ENCODE measurements around the gene KRT2.

Gene KRT2

GRCh38 chr12:52615912-52616311, 36.1 kb downstream of the KRT2 start:
- no peak for DNase-seq
- intact Hi-C loops (cut with DNase I; ENCODE audit: low total_unique reads), result loop anchor here (10.0 kb wide), 1 partner anchor 229 kb away; the partner anchor contains the start of gene KRT78
- Histone ChIP-seq H3K4me1 (no peaks in the 10 kb centered on the region), H3K4me3 (no peak overlapping the region), H3K36me3 (no peaks in the 10 kb centered on the region), H3K27ac (no peak overlapping the region), H3K9me3 (no peaks in the 10 kb centered on the region), H3K27me3 (peaks cover 0 to 34% of the 10 kb centered on the region in 2 donors)
- TF ChIP-seq CTCF (IDR thresholded peaks at IDR 0.05), result no peak

- peaks cover 0 to 37% of the 10 kb centered on the region in 2 donors for H3K27me3 ChIP-seq
- no peaks in the 10 kb centered on the region for H3K9me3 ChIP-seq
- no peak overlapping the region for H3K27ac ChIP-seq
- DNase-seq, result no peak
- TF ChIP-seq CTCF (IDR thresholded peaks at IDR 0.05), result no peak
- H3K4me3 ChIP-seq, result no peak overlapping the region
- H3K4me1 ChIP-seq, result no peaks in the 10 kb centered on the region
- intact Hi-C loops (cut with DNase I; ENCODE audit: low total_unique reads), result loop anchor here (10.0 kb wide), 1 partner anchor 229 kb away; the partner anchor contains the start of gene KRT78
- no peaks in the 10 kb centered on the region for H3K36me3 ChIP-seq
These were observed 36.7 kb downstream of the KRT2 start for GRCh38 chr12:52615208-52615868.

GRCh38 chr12:52614381-52615207, 37.4 kb downstream of the KRT2 start:
- peaks cover 0 to 38% of the 10 kb centered on the region in 2 donors for H3K27me3 ChIP-seq
- TF ChIP-seq CTCF (IDR thresholded peaks at IDR 0.05), result no peak
- DNase-seq, result no peak

GRCh38 chr12:52613384-52614030, 38.5 kb downstream of the KRT2 start:
- H3K36me3 ChIP-seq, result no peaks in the 10 kb centered on the region
- intact Hi-C loops (cut with DNase I; ENCODE audit: low total_unique reads), result loop anchor here (10.0 kb wide), 1 partner anchor 231 kb away; the partner anchor contains the start of gene KRT78
- H3K4me1 ChIP-seq, result no peaks in the 10 kb centered on the region
- H3K9me3 ChIP-seq, result no peaks in the 10 kb centered on the region
- no peak for TF ChIP-seq CTCF (IDR thresholded peaks at IDR 0.05)
- no peak for DNase-seq
- H3K27ac ChIP-seq, result no peak overlapping the region
- H3K27me3 ChIP-seq, result peaks cover 0 to 47% of the 10 kb centered on the region in 2 donors
- H3K4me3 ChIP-seq, result no peak overlapping the region

More at GRCh38 chr12:52614381-52615207, 37.4 kb downstream of the KRT2 start:
- H3K27ac ChIP-seq, result no peak overlapping the region
- H3K4me1 ChIP-seq, result no peaks in the 10 kb centered on the region
- no peak overlapping the region for H3K4me3 ChIP-seq
- intact Hi-C loops (cut with DNase I; ENCODE audit: low total_unique reads), result loop anchor here (10.0 kb wide), 1 partner anchor 230 kb away; the partner anchor contains the start of gene KRT78
- H3K36me3 ChIP-seq, result no peaks in the 10 kb centered on the region
- no peaks in the 10 kb centered on the region for H3K9me3 ChIP-seq

Data from tibial artery (tissue), 4 donors.